H1 (cell line): ENCODE results near the gene DDX51. TPM values are rescaled to one million over a fixed set of nuclear protein-coding genes. Genes with fewer than 3 reads are reported as not detected.

ENCODE experiments used
- EP300 ChIP-seq, 2 experiments: IDR thresholded peaks; 1 replicate in 1 of 2; 2 replicates in 1 of 2; pipeline ENCODE4 v1.6.1; 2011 to 2012; ENCODE audit warnings: low read depth in 2 of 2, low read length in 2 of 2, mild to moderate bottlenecking in 2 of 2, borderline replicate concordance in 1 of 2, inconsistent platforms in 1 of 2, moderate library complexity in 1 of 2
- KDM1A ChIP-seq: fragments of 200-600, 300-600 bp; sonication (generic); IDR thresholded peaks from 2 replicates; pipeline ENCODE4 v1.7.1; 2016; ENCODE audit warnings: mild to moderate bottlenecking, low read length, borderline replicate concordance
- RAD21 ChIP-seq, 2 experiments: IDR thresholded peaks in 1 of 2; conservative IDR thresholded peaks in 1 of 2; 2 replicates each; pipeline ENCODE4 v1.6.1; 2011; ENCODE audit warnings: low read depth in 2 of 2, low read length in 2 of 2, improper control_type of control experiment in 1 of 2, inconsistent platforms in 1 of 2, mild to moderate bottlenecking in 1 of 2, moderate library complexity in 1 of 2
- SAP30 ChIP-seq: fragments of 300-600 bp; sonication (generic); IDR thresholded peaks from 2 replicates; pipeline ENCODE4 v1.7.1; 2012; ENCODE audit warnings: low read length, moderate library complexity, mild to moderate bottlenecking, inconsistent platforms; ENCODE audit not compliant: insufficient read depth, insufficient replicate concordance
- SRF ChIP-seq: IDR thresholded peaks from 2 replicates; pipeline ENCODE4 v1.6.1; 2011; ENCODE audit warnings: mild to moderate bottlenecking, low read depth, low read length, moderate library complexity
- polyA plus RNA-seq, 7 experiments: library from polyadenylated mRNA; depleted of rRNA in 3 of 7; stranded (reverse) in 5 of 7; unstranded in 2 of 7; fragments of >200 nt in 5 of 7; fragments of 200-250 nt in 2 of 7; gene quantifications; 1 replicate in 5 of 7; 2 replicates in 1 of 7; 4 replicates in 1 of 7; pipeline versions ENCODE4 v1.2.1 to v1.2.3, GENCODE V29; 2011 to 2013; ENCODE audit warnings: missing spikeins in 2 of 7, mixed read lengths in 2 of 7
- total RNA-seq: library from RNA; stranded (reverse); fragmentation: NEBNext Ultra II Directional; extraction: Animal tissue kit (Norgen Biotek cat#: 25700); gene quantifications from 2 replicates; pipeline ENCODE4 v1.2.1, GENCODE V29; 2021

DDX51 gene
- total and polyA plus RNA-seq, 2 of the 8 experiments (the other 6 are each of a cell fraction or from before 2014, with no cell fraction given) = 11.2 to 24.4 TPM

DNA sequence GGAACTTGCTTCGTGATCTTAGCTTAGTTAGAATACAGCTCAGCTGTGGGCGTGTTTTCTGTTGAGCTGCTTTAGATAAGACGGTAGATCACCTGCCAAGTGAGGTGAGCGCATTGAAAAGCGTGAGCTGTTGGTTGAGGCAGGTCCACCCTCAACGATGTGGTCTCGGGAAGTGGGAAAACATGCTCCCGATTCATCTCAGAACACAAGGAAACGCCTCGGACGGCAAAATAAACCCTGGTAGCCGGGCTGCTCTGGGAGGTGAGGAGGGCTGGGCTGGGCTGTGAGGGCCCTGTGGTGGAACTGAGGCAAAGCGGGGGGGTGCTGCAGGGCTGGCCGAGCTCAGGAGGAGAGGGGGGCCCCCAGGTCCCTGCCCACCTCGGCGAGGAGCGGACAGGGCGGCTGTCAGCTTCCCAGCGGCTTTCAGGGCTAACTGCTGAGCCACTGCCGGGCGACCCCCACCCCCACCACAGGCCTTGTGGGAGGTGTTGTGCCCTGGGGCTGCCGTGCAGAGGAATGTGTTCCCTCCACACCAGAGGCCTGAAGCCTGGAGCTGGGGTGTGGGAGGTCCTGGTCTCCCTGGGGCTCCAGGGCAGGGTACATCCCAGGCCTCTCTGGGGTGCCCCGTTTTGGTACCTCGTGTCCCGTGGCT lies 30.8 kb upstream of the DDX51 start (continued):
- TF ChIP-seq SAP30 (no peak), KDM1A (no peak), SRF (no peak), EP300 (IDR thresholded peaks at IDR 0.05; ENCODE audit: borderline replicate concordance in 1 of 2, low read depth in 2 of 2, low read length in 2 of 2) (no peak), RAD21 (IDR thresholded peaks at IDR 0.05 in 1 of 2, conservative IDR thresholded peaks at IDR 0.05 in 1 of 2; ENCODE audit: low read depth in 2 of 2, low read length in 2 of 2) (no peak)
